ENCODE results near the gene CBFB.

DNA sequence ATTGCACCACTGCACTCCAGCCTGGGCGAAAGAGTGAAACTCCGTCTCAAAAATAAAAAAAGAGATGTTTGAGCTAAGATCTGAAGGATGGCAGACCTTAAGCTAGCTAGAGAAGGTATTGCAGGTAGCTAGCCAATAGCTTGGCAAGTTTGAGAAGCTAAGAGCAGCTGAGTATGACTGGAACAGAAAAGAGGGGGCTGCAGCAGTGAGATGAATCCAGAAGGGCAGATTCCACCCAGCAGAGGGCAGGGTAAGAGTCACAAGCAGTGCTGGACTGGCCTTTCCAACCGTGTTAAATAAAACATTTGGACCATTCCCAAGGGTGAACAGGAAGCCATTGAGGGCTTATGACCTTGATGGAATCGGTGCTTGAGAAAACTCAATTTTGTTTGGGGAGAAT, 75.1 kb downstream of the CBFB start:
- no peak for TF ChIP-seq EZH2phosphoT487 (IDR thresholded peaks at IDR 0.05; ENCODE audit: unreplicated experiment)
- TF ChIP-seq, protein P1, sequence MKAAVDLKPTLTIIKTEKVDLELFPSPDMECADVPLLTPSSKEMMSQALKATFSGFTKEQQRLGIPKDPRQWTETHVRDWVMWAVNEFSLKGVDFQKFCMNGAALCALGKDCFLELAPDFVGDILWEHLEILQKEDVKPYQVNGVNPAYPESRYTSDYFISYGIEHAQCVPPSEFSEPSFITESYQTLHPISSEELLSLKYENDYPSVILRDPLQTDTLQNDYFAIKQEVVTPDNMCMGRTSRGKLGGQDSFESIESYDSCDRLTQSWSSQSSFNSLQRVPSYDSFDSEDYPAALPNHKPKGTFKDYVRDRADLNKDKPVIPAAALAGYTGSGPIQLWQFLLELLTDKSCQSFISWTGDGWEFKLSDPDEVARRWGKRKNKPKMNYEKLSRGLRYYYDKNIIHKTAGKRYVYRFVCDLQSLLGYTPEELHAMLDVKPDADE (IDR thresholded peaks at IDR 0.05) = no peak
- TF ChIP-seq EZH2 (IDR thresholded peaks at IDR 0.05; ENCODE audit: low read depth, unreplicated experiment) = no peak
- TF ChIP-seq, protein P2, sequence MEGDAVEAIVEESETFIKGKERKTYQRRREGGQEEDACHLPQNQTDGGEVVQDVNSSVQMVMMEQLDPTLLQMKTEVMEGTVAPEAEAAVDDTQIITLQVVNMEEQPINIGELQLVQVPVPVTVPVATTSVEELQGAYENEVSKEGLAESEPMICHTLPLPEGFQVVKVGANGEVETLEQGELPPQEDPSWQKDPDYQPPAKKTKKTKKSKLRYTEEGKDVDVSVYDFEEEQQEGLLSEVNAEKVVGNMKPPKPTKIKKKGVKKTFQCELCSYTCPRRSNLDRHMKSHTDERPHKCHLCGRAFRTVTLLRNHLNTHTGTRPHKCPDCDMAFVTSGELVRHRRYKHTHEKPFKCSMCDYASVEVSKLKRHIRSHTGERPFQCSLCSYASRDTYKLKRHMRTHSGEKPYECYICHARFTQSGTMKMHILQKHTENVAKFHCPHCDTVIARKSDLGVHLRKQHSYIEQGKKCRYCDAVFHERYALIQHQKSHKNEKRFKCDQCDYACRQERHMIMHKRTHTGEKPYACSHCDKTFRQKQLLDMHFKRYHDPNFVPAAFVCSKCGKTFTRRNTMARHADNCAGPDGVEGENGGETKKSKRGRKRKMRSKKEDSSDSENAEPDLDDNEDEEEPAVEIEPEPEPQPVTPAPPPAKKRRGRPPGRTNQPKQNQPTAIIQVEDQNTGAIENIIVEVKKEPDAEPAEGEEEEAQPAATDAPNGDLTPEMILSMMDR (conservative IDR thresholded peaks at IDR 0.05; ENCODE audit: low read depth in 2 of 2) = peak; percentile 78 to 83
- no peak for TF ChIP-seq POLR2AphosphoS5 (IDR thresholded peaks at IDR 0.05; ENCODE audit: low read depth)
- TF ChIP-seq, protein P3, sequence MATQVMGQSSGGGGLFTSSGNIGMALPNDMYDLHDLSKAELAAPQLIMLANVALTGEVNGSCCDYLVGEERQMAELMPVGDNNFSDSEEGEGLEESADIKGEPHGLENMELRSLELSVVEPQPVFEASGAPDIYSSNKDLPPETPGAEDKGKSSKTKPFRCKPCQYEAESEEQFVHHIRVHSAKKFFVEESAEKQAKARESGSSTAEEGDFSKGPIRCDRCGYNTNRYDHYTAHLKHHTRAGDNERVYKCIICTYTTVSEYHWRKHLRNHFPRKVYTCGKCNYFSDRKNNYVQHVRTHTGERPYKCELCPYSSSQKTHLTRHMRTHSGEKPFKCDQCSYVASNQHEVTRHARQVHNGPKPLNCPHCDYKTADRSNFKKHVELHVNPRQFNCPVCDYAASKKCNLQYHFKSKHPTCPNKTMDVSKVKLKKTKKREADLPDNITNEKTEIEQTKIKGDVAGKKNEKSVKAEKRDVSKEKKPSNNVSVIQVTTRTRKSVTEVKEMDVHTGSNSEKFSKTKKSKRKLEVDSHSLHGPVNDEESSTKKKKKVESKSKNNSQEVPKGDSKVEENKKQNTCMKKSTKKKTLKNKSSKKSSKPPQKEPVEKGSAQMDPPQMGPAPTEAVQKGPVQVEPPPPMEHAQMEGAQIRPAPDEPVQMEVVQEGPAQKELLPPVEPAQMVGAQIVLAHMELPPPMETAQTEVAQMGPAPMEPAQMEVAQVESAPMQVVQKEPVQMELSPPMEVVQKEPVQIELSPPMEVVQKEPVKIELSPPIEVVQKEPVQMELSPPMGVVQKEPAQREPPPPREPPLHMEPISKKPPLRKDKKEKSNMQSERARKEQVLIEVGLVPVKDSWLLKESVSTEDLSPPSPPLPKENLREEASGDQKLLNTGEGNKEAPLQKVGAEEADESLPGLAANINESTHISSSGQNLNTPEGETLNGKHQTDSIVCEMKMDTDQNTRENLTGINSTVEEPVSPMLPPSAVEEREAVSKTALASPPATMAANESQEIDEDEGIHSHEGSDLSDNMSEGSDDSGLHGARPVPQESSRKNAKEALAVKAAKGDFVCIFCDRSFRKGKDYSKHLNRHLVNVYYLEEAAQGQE (IDR thresholded peaks at IDR 0.05; ENCODE audit: unreplicated experiment) = no peak
- no peak for TF ChIP-seq JUNB (IDR thresholded peaks at IDR 0.05; ENCODE audit: unreplicated experiment)

Data from GM23338 (cell line).